ENCODE results near the gene FOSB. TPM values are rescaled to one million over a fixed set of nuclear protein-coding genes. Genes with fewer than 3 reads are reported as not detected.
"Not testable (repeated sequence)": the region's sequence is repeated elsewhere in the genome, so short reads cannot be mapped to it uniquely, and the experiment has no call there.

The FOSB gene
- polyA plus RNA-seq, 1 donor from 2014 or later = 2.1 TPM

GRCh38 chr19:45509692-45510015, 41.9 kb downstream of the FOSB start:
- no peak overlapping the region for H3K4me2 ChIP-seq (ENCODE audit: low read length)
- no peaks in the 10 kb centered on the region for H3K9me2 ChIP-seq (ENCODE audit: insufficient read depth, low read length)
- H3K27ac ChIP-seq (ENCODE audit: low read length) = no peak overlapping the region
- no peaks in the 10 kb centered on the region for H3F3A ChIP-seq (ENCODE audit: insufficient read depth, low read length, poor library complexity, severe bottlenecking)
- no peaks in the 10 kb centered on the region for H4K20me1 ChIP-seq (ENCODE audit: insufficient read depth)
- H3K36me3 ChIP-seq (ENCODE audit: insufficient read depth, low read length) = no peaks in the 10 kb centered on the region
- H3K79me2 ChIP-seq (replicated peaks; ENCODE audit: insufficient read depth, low read length) = no peaks in the 10 kb centered on the region
- no peak overlapping the region for H3K9ac ChIP-seq (ENCODE audit: low read length)
- H2AFZ ChIP-seq (ENCODE audit: low read depth, low read length) = no peak overlapping the region
- no peaks in the 10 kb centered on the region for H3K27me3 ChIP-seq (ENCODE audit: insufficient read depth, low read depth, low read length)
- H3K4me3 ChIP-seq (ENCODE audit: low read length) = no peak overlapping the region
- TF ChIP-seq RAD21 (conservative IDR thresholded peaks at IDR 0.05) (no peak), EP300 (conservative IDR thresholded peaks at IDR 0.05; ENCODE audit: poor library complexity, severe bottlenecking) (no peak), POLR2AphosphoS5 (IDR thresholded peaks at IDR 0.05) (no peak), TAF1 (IDR thresholded peaks at IDR 0.05; ENCODE audit: low read depth) (no peak), SMC3 (conservative IDR thresholded peaks at IDR 0.05; ENCODE audit: poor library complexity) (no peak), MXI1 (conservative IDR thresholded peaks at IDR 0.05; ENCODE audit: poor library complexity, severe bottlenecking) (no peak), CTCF (IDR thresholded peaks at IDR 0.05; ENCODE audit: poor library complexity, severe bottlenecking) (no peak), EZH2 (IDR thresholded peaks at IDR 0.05; ENCODE audit: borderline replicate concordance, insufficient read depth, low read length, poor library complexity, severe bottlenecking) (no peak)
- no peaks in the 10 kb centered on the region for H3K9me3 ChIP-seq (ENCODE audit: low read length)

GRCh38 chr19:45510352-45510751, 42.6 kb downstream of the FOSB start:
- H4K20me1 ChIP-seq (ENCODE audit: insufficient read depth); H3F3A ChIP-seq (ENCODE audit: insufficient read depth, low read length, poor library complexity, severe bottlenecking); H3K27me3 ChIP-seq (ENCODE audit: insufficient read depth, low read depth, low read length); H2AFZ ChIP-seq (ENCODE audit: low read depth, low read length); H3K79me2 ChIP-seq (replicated peaks; ENCODE audit: insufficient read depth, low read length); H3K4me2 ChIP-seq (ENCODE audit: low read length); H3K36me3 ChIP-seq (ENCODE audit: insufficient read depth, low read length); H3K9me2 ChIP-seq (ENCODE audit: insufficient read depth, low read length); H3K27ac ChIP-seq (ENCODE audit: low read length); H3K4me3 ChIP-seq (ENCODE audit: low read length); H3K9ac ChIP-seq (ENCODE audit: low read length); H3K9me3 ChIP-seq (ENCODE audit: low read length): not testable (repeated sequence)

- Histone ChIP-seq H3K9me2 (ENCODE audit: insufficient read depth, low read length) (no peaks in the 10 kb centered on the region), H3K9me3 (ENCODE audit: low read length) (no peaks in the 10 kb centered on the region), H3K27ac (ENCODE audit: low read length) (no peak overlapping the region), H3K79me2 (replicated peaks; ENCODE audit: insufficient read depth, low read length) (no peaks in the 10 kb centered on the region), H3K27me3 (ENCODE audit: insufficient read depth, low read depth, low read length) (no peaks in the 10 kb centered on the region), H3F3A (ENCODE audit: insufficient read depth, low read length, poor library complexity, severe bottlenecking) (no peaks in the 10 kb centered on the region), H4K20me1 (ENCODE audit: insufficient read depth) (no peaks in the 10 kb centered on the region), H3K36me3 (ENCODE audit: insufficient read depth, low read length) (no peaks in the 10 kb centered on the region), H3K4me2 (ENCODE audit: low read length) (no peak overlapping the region), H3K9ac (ENCODE audit: low read length) (no peak overlapping the region), H2AFZ (ENCODE audit: low read depth, low read length) (no peak overlapping the region), H3K4me3 (ENCODE audit: low read length) (no peak overlapping the region)
- TF ChIP-seq CTCF (IDR thresholded peaks at IDR 0.05; ENCODE audit: poor library complexity, severe bottlenecking) (no peak), EP300 (conservative IDR thresholded peaks at IDR 0.05; ENCODE audit: poor library complexity, severe bottlenecking) (no peak), MXI1 (conservative IDR thresholded peaks at IDR 0.05; ENCODE audit: poor library complexity, severe bottlenecking) (no peak)
Measured at GRCh38 chr19:45511074-45511473, 43.3 kb downstream of the FOSB start.
